GM06990 (cell line): ENCODE results near the gene TPPP.

Source experiments
- DNase-seq: peaks from one replicate; pipeline ENCODE4 v3.0.0-alpha.2; 2011; ENCODE audit not compliant: insufficient read length; ENCODE audit errors: extremely low read depth
- H3K27me3 ChIP-seq: replicated peaks from 2 replicates; pipeline ENCODE4 v1.6.0; 2011; ENCODE audit warnings: low read length; ENCODE audit not compliant: control insufficient read depth, insufficient read depth
- H3K36me3 ChIP-seq: 2 replicates; pipeline ENCODE4 v1.5.1; 2011; ENCODE audit warnings: low read length; ENCODE audit not compliant: control insufficient read depth, insufficient read depth
- H3K4me3 ChIP-seq: replicated peaks from 2 replicates; pipeline ENCODE4 v1.5.1; 2011; ENCODE audit warnings: low read depth, mild to moderate bottlenecking, control low read depth, low read length
- TF ChIP-seq, protein P1 (sequence below): IDR thresholded peaks from 2 replicates; pipeline ENCODE4 v1.5.1; 2011; ENCODE audit warnings: low read length, control low read depth, mild to moderate bottlenecking, inconsistent platforms; ENCODE audit not compliant: insufficient read depth, poor library complexity, severe bottlenecking

TPPP gene

DNA sequence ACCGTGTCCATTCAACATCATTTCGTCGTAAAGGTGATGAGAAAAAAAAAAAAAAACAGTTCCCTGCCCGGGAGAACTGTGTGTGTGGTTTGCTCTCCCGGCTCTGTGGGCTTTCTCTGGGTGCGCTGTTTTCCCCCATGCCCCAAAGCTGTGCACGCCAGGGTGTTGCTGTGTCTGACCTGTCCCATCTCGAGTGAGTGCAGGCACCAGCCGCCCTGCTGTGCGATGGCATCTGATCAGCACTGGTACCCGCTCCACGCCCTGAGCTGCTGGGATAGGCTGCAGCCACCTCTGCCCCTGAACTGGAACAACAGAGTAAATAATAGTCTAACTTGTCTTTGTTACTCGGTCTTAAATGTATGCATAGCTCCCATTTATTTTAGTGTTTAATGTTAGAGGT is 47.7 kb downstream of the TPPP start:
- H3K27me3 ChIP-seq, result no peaks in the 10 kb centered on the region
- peaks cover 14% of the 10 kb centered on the region for H3K36me3 ChIP-seq
- DNase-seq, result no peak
- TF ChIP-seq, protein P1, sequence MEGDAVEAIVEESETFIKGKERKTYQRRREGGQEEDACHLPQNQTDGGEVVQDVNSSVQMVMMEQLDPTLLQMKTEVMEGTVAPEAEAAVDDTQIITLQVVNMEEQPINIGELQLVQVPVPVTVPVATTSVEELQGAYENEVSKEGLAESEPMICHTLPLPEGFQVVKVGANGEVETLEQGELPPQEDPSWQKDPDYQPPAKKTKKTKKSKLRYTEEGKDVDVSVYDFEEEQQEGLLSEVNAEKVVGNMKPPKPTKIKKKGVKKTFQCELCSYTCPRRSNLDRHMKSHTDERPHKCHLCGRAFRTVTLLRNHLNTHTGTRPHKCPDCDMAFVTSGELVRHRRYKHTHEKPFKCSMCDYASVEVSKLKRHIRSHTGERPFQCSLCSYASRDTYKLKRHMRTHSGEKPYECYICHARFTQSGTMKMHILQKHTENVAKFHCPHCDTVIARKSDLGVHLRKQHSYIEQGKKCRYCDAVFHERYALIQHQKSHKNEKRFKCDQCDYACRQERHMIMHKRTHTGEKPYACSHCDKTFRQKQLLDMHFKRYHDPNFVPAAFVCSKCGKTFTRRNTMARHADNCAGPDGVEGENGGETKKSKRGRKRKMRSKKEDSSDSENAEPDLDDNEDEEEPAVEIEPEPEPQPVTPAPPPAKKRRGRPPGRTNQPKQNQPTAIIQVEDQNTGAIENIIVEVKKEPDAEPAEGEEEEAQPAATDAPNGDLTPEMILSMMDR, result no peak
- H3K4me3 ChIP-seq, result no peak overlapping the region

DNA sequence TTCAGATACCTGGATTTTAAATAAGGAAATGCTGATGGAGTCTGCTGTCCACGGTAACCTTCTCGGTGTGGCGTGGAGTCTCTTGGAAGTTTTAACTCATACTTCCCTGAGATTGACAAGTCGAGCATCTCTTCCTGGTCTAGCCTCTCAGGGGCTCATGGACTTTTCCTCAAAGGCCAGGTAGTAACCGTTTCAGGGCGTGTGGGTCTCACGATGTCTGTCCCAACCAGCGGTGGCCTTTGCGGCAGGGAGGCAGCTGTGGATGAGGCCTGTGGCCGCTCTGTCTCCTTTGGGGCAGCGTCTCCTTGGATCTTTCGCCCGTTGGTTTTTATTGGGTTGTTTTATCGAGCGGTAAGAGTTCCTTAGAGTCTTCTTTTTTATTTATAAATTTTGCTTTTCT is 48.2 kb downstream of the TPPP start:
- Histone ChIP-seq H3K4me3 (no peak overlapping the region), H3K27me3 (no peaks in the 10 kb centered on the region), H3K36me3 (peaks cover 16% of the 10 kb centered on the region)
- TF ChIP-seq, protein P1, result no peak
- no peak for DNase-seq

DNA sequence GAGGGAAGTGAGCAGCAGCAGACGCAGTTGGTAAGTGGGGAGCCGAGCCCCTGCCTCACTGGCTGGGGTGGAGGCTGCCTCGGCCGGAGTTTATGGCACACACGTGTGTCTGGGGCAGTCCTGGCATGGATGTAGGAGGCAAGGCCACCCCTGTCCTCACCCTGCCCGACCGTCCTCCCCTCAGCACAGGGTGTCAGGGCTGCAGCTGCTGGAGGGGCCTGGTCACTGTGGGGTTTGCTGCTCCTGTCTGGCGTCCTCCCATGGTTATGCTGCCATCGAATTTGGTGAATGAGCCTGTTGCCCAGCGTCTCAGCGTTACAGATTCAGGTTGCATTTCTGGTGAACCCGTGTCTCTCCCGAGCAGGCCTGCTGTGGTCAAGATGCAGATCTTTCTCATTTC is 48.6 kb downstream of the TPPP start:
- peaks cover 16% of the 10 kb centered on the region for H3K36me3 ChIP-seq
- TF ChIP-seq, protein P1, result no peak
- H3K4me3 ChIP-seq, result no peak overlapping the region
- no peak for DNase-seq
- H3K27me3 ChIP-seq, result no peaks in the 10 kb centered on the region

DNA sequence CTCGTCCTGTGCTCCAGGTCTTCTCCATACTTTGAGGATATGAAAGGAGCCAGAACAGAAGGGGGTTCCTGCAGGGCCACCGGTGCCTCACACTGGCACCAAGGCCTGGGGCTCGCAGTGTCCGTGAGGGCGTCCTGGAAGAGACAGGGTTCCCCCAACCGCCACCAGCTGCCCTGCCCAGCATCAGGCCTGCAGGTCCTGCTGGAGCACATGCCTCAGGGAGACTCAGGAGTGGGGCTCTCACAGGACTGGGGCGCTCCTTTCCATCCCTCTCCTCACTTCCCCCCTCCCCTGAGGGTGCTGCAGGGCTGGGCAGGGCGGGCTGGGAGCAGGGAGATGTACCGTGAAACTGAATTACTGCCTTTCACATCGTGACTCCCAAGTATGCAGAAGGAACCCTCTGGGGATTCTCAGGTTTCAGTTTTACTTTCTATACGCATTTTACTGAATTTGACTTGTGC is 49.3 kb downstream of the TPPP start:
- no peaks in the 10 kb centered on the region for H3K27me3 ChIP-seq
- TF ChIP-seq, protein P1, result no peak
- peak; percentile 56 for DNase-seq
- H3K36me3 ChIP-seq, result peaks cover 17% of the 10 kb centered on the region
- H3K4me3 ChIP-seq, result no peak overlapping the region

DNA sequence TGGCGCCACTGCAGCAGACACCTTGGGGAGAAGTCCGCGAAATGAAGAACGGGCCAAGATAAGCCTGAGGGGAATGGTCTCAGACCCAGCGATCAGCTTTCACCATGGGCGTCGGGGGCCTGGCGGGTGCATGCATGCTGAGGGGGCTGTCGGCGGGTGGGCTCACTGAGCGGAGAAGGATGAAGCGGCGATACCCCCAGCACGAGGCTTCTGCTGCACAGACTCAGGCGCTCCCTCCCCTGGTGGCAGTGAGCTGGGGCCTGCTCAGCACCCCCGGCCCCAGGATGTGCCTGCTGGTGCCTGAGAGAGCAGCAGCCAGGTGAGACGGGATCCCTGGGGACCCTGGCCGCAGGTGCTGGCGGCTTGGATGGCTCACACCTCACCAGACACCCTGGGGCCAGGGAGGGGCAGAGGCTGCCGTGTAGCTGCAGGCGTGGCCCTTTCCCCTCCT is 49.8 kb downstream of the TPPP start:
- TF ChIP-seq, protein P1, result peak; percentile 26
- Histone ChIP-seq H3K27me3 (no peaks in the 10 kb centered on the region), H3K36me3 (peaks cover 19% of the 10 kb centered on the region), H3K4me3 (no peak overlapping the region)
- peak; percentile 59 for DNase-seq

DNA sequence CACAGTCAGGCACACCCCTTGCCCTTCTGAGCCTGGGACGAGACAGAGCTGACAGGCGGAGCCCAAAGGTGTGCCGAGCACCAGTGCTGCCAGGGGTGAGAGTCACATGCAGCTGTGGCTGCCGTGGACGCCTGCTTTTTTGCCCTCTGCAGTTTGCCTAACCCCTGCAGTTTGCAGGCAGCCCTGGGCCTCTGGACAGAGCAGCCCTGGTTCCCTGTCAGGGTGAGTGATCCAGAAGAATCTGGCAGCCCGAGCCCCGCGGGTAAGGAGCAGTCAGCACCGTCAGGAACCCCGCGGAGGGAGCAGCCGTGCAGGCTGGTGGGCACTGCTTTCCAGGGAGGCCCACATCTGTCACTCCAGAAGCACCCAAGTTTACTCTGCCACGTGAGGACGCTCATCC is 50.7 kb downstream of the TPPP start:
- H3K27me3 ChIP-seq, result no peaks in the 10 kb centered on the region
- H3K36me3 ChIP-seq, result peaks cover 20% of the 10 kb centered on the region
- DNase-seq, result no peak
- TF ChIP-seq, protein P1, result no peak
- no peak overlapping the region for H3K4me3 ChIP-seq
